Vagina (tissue), 2 donors: ENCODE measurements around the gene CCDC170.

Source experiments
- POLR2A ChIP-seq, 2 donors: fragments of 450-650 bp; IDR thresholded peaks; one replicate each; pipeline ENCODE4 v1.6.1; 2017; ENCODE audit warnings: antibody characterized with exemption in 2 of 2, mild to moderate bottlenecking in 2 of 2, moderate library complexity in 2 of 2
- POLR2AphosphoS5 ChIP-seq, 2 donors: sonication (generic); formaldehyde crosslinking; IDR thresholded peaks; one replicate each; pipeline ENCODE4 v1.9.0; 2017; ENCODE audit warnings: antibody characterized with exemption in 2 of 2, mild to moderate bottlenecking in 2 of 2, low read depth in 1 of 2; ENCODE audit not compliant: insufficient read depth in 1 of 2
- TF ChIP-seq, protein P1 (sequence below), 3 experiments: fragments of 450-650 bp in 2 of 3; fragments of 200-600 bp in 1 of 3; sonication (generic) in 1 of 3; IDR thresholded peaks; one replicate each; pipeline ENCODE4 v1.5.1; 2017 to 2019; ENCODE audit warnings: antibody characterized with exemption in 3 of 3, mild to moderate bottlenecking in 2 of 3, moderate library complexity in 2 of 3

DNA sequence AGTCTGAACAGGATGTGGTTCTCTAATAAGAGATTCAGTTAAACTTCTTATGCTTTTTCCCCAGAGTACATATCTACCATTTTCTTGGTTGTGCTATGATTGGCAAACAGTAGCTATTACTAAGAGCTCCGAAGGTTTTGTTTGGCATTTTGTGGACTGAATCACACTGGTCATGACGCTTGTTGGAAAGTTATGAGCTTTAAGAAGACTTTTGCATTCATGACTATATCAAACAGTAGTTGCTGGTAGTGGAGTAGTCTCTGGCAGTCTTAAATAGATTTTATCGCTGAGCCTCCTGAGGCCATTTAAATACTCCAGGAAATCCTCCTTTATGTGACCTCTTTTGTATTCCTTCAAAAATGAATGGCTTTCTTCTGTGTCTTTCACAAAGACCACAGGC is 40.8 kb downstream of the CCDC170 start:
- TF ChIP-seq, protein P1, sequence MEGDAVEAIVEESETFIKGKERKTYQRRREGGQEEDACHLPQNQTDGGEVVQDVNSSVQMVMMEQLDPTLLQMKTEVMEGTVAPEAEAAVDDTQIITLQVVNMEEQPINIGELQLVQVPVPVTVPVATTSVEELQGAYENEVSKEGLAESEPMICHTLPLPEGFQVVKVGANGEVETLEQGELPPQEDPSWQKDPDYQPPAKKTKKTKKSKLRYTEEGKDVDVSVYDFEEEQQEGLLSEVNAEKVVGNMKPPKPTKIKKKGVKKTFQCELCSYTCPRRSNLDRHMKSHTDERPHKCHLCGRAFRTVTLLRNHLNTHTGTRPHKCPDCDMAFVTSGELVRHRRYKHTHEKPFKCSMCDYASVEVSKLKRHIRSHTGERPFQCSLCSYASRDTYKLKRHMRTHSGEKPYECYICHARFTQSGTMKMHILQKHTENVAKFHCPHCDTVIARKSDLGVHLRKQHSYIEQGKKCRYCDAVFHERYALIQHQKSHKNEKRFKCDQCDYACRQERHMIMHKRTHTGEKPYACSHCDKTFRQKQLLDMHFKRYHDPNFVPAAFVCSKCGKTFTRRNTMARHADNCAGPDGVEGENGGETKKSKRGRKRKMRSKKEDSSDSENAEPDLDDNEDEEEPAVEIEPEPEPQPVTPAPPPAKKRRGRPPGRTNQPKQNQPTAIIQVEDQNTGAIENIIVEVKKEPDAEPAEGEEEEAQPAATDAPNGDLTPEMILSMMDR (IDR thresholded peaks at IDR 0.05) = no peak
- TF ChIP-seq POLR2AphosphoS5 (IDR thresholded peaks at IDR 0.05; ENCODE audit: insufficient read depth in 1 of 2, low read depth in 1 of 2) (no peak), POLR2A (IDR thresholded peaks at IDR 0.05) (no peak)
